T-cell (primary cell): ENCODE data around the gene NEK5. TPM values are rescaled to one million over a fixed set of nuclear protein-coding genes. Genes with fewer than 3 reads are reported as not detected.
"Not testable (repeated sequence)": the region's sequence is repeated elsewhere in the genome, so short reads cannot be mapped to it uniquely, and the experiment has no call there.

Experiments used
- ATAC-seq, 4 experiments: fragments of 200-7000 bp in 3 of 4; fragments of 150-1000 bp in 1 of 4; cut with Tn5 transposase; replicated peaks in 1 of 4; 1 replicate in 3 of 4; 2 replicates in 1 of 4; pipeline ENCODE4 v1.10.0; 2021; ENCODE audit warnings: moderate library complexity in 3 of 4, mild to moderate bottlenecking in 2 of 4, moderate number of reproducible peaks in 1 of 4
- CTCF ChIA-PET, 2 donors: fragments of 300-600 bp; sonication (Branson Sonifier 250); formaldehyde crosslinking; loops; one replicate each; lab custom pipeline; 2022; ENCODE audit warnings: antibody characterized with exemption in 2 of 2; lab: Charles Lee
- POLR2A ChIA-PET, 2 donors: fragments of 300-600 bp; sonication (Branson Sonifier 250); formaldehyde crosslinking; loops; one replicate each; lab custom pipeline; 2022; ENCODE audit warnings: antibody characterized with exemption in 2 of 2; lab: Charles Lee
- DNase-seq, 35 experiments: peaks; one replicate each; pipeline versions ENCODE4 v3.0.0 to v3.0.0-alpha.2; 2013 to 2023
- H3K27ac ChIP-seq: one replicate; pipeline ENCODE4 v1.5.1; 2013; ENCODE audit warnings: low read length
- H3K27me3 ChIP-seq, 2 experiments: replicated peaks in 1 of 2; 1 replicate in 1 of 2; 2 replicates in 1 of 2; pipeline versions ENCODE4 v1.6.1 to v1.7.0; 2013; ENCODE audit warnings: low read length in 1 of 2, mixed read lengths in 1 of 2; ENCODE audit not compliant: control insufficient read depth in 2 of 2, insufficient read depth in 2 of 2; ENCODE audit errors: extremely low read depth in 1 of 2
- H3K36me3 ChIP-seq, 2 donors: 1 replicate in 1 of 2; 2 replicates in 1 of 2; pipeline versions ENCODE4 v1.6.1 to v1.7.0; 2013; ENCODE audit warnings: low read length in 1 of 2; ENCODE audit not compliant: control insufficient read depth in 2 of 2, insufficient read depth in 1 of 2; ENCODE audit errors: extremely low read depth in 1 of 2
- H3K4me1 ChIP-seq, 2 experiments: 1 replicate in 1 of 2; 2 replicates in 1 of 2; pipeline versions ENCODE4 v1.6.1 to v1.7.0; 2013; ENCODE audit warnings: low read length in 2 of 2, mixed read lengths in 1 of 2; ENCODE audit not compliant: insufficient read depth in 2 of 2, control insufficient read depth in 1 of 2; ENCODE audit errors: extremely low read depth in 1 of 2
- H3K4me3 ChIP-seq, 2 donors: 1 replicate in 1 of 2; 2 replicates in 1 of 2; pipeline versions ENCODE4 v1.5.1 to v1.7.0; 2013; ENCODE audit warnings: mild to moderate bottlenecking in 2 of 2, low read length in 1 of 2, moderate library complexity in 1 of 2; ENCODE audit not compliant: control insufficient read depth in 1 of 2; ENCODE audit errors: extremely low read depth in 1 of 2
- H3K9me3 ChIP-seq: 2 replicates; pipeline ENCODE4 v1.7.0; 2013
- H3K27ac Mint-ChIP-seq, 2 donors: one replicate each; pipeline ENCODE4 v1.8.0; 2020 to 2021; ENCODE audit warnings: mild to moderate bottlenecking in 2 of 2, mixed read lengths in 2 of 2
- H3K27me3 Mint-ChIP-seq, 2 donors: one replicate each; pipeline ENCODE4 v1.8.0; 2021 to 2022; ENCODE audit warnings: mixed read lengths in 2 of 2
- H3K36me3 Mint-ChIP-seq: one replicate; pipeline ENCODE4 v1.8.0; 2021; ENCODE audit warnings: mixed read lengths
- H3K4me1 Mint-ChIP-seq, 3 donors: one replicate each; pipeline ENCODE4 v1.8.0; 2020 to 2022; ENCODE audit warnings: mixed read lengths in 3 of 3, mild to moderate bottlenecking in 1 of 3
- H3K4me3 Mint-ChIP-seq, 3 donors: one replicate each; pipeline ENCODE4 v1.8.0; 2020 to 2022; ENCODE audit warnings: mild to moderate bottlenecking in 3 of 3, mixed read lengths in 3 of 3, moderate library complexity in 3 of 3
- H3K9me3 Mint-ChIP-seq, 3 donors: one replicate each; pipeline ENCODE4 v1.8.0; 2020 to 2022; ENCODE audit warnings: mixed read lengths in 3 of 3
- WGBS: methylation state at CpG from one replicate; pipeline ENCODE4 v1.1.5; 2013; ENCODE audit warnings: missing lambda C conversion rate; ENCODE audit not compliant: insufficient coverage; 5-methylcytosine and 5-hydroxymethylcytosine counted together
- total RNA-seq, 35 experiments: library from RNA in 6 of 35; stranded (reverse) in 6 of 35; fragments of 120-200 nt in 1 of 35; gene quantifications; one replicate each; pipeline versions ENCODE4 v1.2.1 to v1.2.4 and lab custom pipeline; 2013 to 2026

NEK5 gene, protein sequence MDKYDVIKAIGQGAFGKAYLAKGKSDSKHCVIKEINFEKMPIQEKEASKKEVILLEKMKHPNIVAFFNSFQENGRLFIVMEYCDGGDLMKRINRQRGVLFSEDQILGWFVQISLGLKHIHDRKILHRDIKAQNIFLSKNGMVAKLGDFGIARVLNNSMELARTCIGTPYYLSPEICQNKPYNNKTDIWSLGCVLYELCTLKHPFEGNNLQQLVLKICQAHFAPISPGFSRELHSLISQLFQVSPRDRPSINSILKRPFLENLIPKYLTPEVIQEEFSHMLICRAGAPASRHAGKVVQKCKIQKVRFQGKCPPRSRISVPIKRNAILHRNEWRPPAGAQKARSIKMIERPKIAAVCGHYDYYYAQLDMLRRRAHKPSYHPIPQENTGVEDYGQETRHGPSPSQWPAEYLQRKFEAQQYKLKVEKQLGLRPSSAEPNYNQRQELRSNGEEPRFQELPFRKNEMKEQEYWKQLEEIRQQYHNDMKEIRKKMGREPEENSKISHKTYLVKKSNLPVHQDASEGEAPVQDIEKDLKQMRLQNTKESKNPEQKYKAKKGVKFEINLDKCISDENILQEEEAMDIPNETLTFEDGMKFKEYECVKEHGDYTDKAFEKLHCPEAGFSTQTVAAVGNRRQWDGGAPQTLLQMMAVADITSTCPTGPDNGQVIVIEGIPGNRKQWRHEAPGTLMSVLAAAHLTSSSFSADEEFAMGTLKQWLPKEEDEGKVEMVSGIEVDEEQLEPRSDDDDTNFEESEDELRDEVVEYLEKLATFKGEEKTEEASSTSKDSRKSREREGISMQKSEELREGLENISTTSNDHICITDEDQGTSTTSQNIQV
- total RNA-seq: under 1 TPM in 1 of 5 donors, not detected in 4; 0.09 TPM
- total RNA-seq (2013): not detected
- total RNA-seq (lab: John Stamatoyannopoulos, UW): 0 to 0.21 (median 0.06) reads per million in 29 experiments

DNA sequence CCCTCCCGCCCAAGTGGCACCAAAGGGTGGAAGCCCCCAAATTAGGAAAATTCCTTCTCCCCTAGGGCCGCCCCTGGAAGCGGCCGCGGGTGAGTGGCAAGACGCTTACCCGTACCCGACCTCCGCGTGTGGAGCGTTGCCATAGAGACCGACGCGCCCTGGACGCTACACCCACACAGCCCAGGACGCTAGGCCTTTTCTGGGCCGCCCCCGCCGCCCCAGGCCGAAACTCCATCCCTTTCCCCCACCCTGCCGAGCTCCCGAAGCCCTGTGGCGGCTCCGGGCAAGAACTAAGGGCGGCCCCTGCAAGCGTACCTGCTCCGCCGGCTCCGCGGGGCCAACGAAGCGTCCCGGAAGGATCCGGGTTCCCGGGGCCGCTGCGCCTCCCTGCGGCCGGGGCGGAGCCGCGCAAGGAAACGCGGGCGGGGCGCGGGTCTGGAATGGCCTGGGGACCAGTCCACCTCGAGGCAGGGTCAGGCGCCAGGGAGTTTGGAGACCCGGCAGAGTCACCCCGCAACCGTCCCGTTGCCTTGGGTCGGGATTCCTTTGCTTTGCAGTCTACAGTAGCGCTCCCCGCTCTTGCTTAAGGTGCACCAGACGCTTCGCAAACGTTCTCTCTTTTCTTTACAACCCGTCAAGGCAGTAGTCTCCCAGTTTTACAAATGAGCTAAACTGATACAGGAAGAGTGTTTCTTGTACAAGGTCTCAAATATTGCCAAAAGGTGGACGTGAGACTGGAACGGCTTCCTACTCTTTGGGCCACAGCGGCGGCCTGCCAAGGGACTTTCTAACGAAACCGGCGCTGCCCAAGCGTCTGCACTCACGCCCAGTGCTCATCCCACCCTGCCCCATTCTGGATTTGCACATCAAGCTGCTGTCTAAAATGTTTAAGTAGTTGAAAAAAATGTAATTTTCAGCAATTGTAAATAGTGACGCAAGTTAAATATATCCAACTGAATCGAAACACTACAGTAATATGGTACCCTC is at the start of gene NEK5:
TSS of gene NEK5 (minus strand) at position 360 of the 987 bp plus-strand sequence. CDS start 1,591 bp downstream, outside the sequence.
- POLR2A ChIA-PET: no interaction called here

DNA sequence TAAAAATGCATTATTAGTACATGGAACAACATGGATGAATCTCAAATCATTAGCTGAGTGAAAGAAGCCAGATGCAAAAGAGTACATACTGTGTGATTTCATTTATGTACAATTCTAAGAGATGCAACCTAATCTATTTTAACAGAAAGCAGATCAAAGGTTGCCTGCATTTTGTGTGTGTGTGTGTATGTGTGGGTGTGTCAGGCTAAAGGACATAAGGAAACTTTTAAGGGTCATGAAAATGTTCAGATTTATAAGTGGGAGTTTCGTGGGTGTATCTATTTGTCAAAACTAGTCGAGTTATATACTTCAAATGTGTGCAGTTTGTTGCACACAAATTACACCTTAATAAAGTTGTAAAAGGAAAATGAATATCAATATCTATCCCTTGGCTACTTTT is 48.4 kb upstream of the NEK5 start:
- H3K4me3 ChIP-seq: no peak overlapping the region
- peaks cover 0 to 44% of the 10 kb centered on the region in 2 donors for H3K36me3 ChIP-seq
- ChIA-PET CTCF (no interaction called here), POLR2A (interaction anchor here (0.6 kb wide), 2 partner anchors 213 to 264 kb away, joined by 3 to 5 read pairs; no protein-coding TSS in a partner anchor)
- H3K4me3 Mint-ChIP-seq: no peak overlapping the region
- no peak overlapping the region for H3K27ac Mint-ChIP-seq
- no peaks in the 10 kb centered on the region for H3K4me1 ChIP-seq
- no CpG with 5 or more reads among the region's 2 CpGs for WGBS
- no peaks in the 10 kb centered on the region for H3K27me3 ChIP-seq
- no peaks in the 10 kb centered on the region for H3K9me3 Mint-ChIP-seq
- peaks cover 0 to 6% (median 5%) of the 10 kb centered on the region in 3 donors for H3K4me1 Mint-ChIP-seq
- no peaks in the 10 kb centered on the region for H3K27me3 Mint-ChIP-seq
- no peaks in the 10 kb centered on the region for H3K9me3 ChIP-seq
- no peak for DNase-seq
- no peak for ATAC-seq
- peaks cover 38% of the 10 kb centered on the region for H3K36me3 Mint-ChIP-seq
- no peak overlapping the region for H3K27ac ChIP-seq

More for the DNA sequence above, at the start of gene NEK5:
- Histone ChIP-seq H3K4me1 (peaks cover 8 to 18% of the 10 kb centered on the region in 2 experiments), H3K9me3 (no peaks in the 10 kb centered on the region), H3K36me3 (peaks cover 0 to 7% of the 10 kb centered on the region in 2 donors), H3K4me3 (peak within 1 kb of the TSS; percentile 70 to 74), H3K27ac (no peak within 1 kb of the TSS), H3K27me3 (peaks cover 0 to 19% of the 10 kb centered on the region in 2 experiments)
- H3K36me3 Mint-ChIP-seq: peaks cover 27% of the 10 kb centered on the region
- CTCF ChIA-PET: interaction anchor here in 1 of 2 donors (0.6 to 1.1 kb wide), 3 partner anchors 121 to 314 kb away, joined by 3 to 4 read pairs (median 3); no protein-coding TSS in a partner anchor
- H3K4me1 Mint-ChIP-seq: peaks cover 15 to 22% (median 20%) of the 10 kb centered on the region in 3 donors
- H3K27ac Mint-ChIP-seq: no peak within 1 kb of the TSS
- H3K9me3 Mint-ChIP-seq: no peaks in the 10 kb centered on the region
- WGBS: 5% methylated on average over 57 of the region's 71 CpGs
- peaks cover 4% of the 10 kb centered on the region in 2 donors for H3K27me3 Mint-ChIP-seq
- peak in 34 of 35 experiments; percentile 15 to 64 (median 38) for DNase-seq
- peak within 1 kb of the TSS; percentile 80 to 89 (median 86) for H3K4me3 Mint-ChIP-seq
- ATAC-seq: peak; percentile 76 to 84 (median 81)

DNA sequence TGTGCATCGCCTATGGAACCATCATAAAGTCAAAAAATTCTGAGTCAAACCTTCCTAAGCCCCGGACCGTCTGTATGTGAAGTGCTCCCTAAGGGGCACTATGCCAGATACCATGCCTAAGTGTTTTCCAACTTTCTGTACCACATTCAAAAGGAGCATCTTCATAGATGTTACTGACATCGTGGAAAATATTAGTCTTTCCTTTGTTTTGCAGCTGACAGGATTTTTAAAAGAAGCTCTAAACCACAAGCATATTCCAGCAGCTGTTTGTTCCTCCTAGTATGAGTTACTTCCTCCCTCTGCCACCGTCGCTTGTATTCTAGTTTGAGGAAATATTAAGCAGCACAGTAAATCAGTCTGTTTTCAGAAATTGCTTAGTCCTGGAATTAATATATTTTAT is 45.1 kb upstream of the NEK5 start:
- H3K27me3 Mint-ChIP-seq, H3K27ac ChIP-seq, H3K4me3 ChIP-seq, H3K4me1 Mint-ChIP-seq, H3K9me3 Mint-ChIP-seq, ATAC-seq, H3K4me3 Mint-ChIP-seq, H3K9me3 ChIP-seq, H3K27me3 ChIP-seq, DNase-seq, H3K4me1 ChIP-seq, POLR2A ChIA-PET: not testable (repeated sequence)
- WGBS: no CpG with 5 or more reads among the region's 6 CpGs
- H3K36me3 ChIP-seq: peaks cover 2 to 49% of the 10 kb centered on the region in 2 donors
- CTCF ChIA-PET: interaction anchor here in 1 of 2 donors (1.0 kb wide), 1 partner anchor 8 kb away, joined by 4 read pairs; no protein-coding TSS in a partner anchor
- Mint-ChIP-seq H3K27ac (peak overlapping the region; percentile 23 to 55), H3K36me3 (peaks cover 36% of the 10 kb centered on the region)

- no peak overlapping the region for H3K4me3 Mint-ChIP-seq
- H3K27ac Mint-ChIP-seq: no peak overlapping the region
Observed at GRCh38 chr13:52173373-52173772, 44.5 kb upstream of the NEK5 start.

GRCh38 chr13:52171686-52172085 is 42.8 kb upstream of the NEK5 start:
- H3K9me3 ChIP-seq, H3K27me3 ChIP-seq, H3K27ac ChIP-seq, POLR2A ChIA-PET, H3K4me1 ChIP-seq, H3K9me3 Mint-ChIP-seq, CTCF ChIA-PET, H3K4me3 Mint-ChIP-seq, H3K4me3 ChIP-seq, H3K27me3 Mint-ChIP-seq, H3K4me1 Mint-ChIP-seq, ATAC-seq, DNase-seq: not testable (repeated sequence)
- H3K36me3 ChIP-seq: peaks cover 4 to 53% of the 10 kb centered on the region in 2 donors
- WGBS: no CpG with 5 or more reads among the region's 1 CpG
- Mint-ChIP-seq H3K27ac (peak overlapping the region in 1 of 2 donors; percentile 24), H3K36me3 (peaks cover 31% of the 10 kb centered on the region)

More at GRCh38 chr13:52173373-52173772, 44.5 kb upstream of the NEK5 start:
- Histone ChIP-seq H3K27me3 (no peaks in the 10 kb centered on the region), H3K4me3 (no peak overlapping the region), H3K4me1 (no peaks in the 10 kb centered on the region), H3K9me3 (no peaks in the 10 kb centered on the region), H3K27ac (no peak overlapping the region), H3K36me3 (peaks cover 2 to 52% of the 10 kb centered on the region in 2 donors)
- ATAC-seq (no peak), DNase-seq (no peak)
- CTCF ChIA-PET: no interaction called here
- Mint-ChIP-seq H3K27me3 (no peaks in the 10 kb centered on the region), H3K9me3 (no peaks in the 10 kb centered on the region), H3K36me3 (peaks cover 39% of the 10 kb centered on the region), H3K4me1 (peaks cover 0 to 6% (median 3%) of the 10 kb centered on the region in 3 donors)
- POLR2A ChIA-PET: interaction anchor here (0.6 kb wide), 2 partner anchors 11 to 352 kb away, joined by 3 read pairs; no protein-coding TSS in a partner anchor
- WGBS: 90% methylated on average over 2 of the region's 3 CpGs
